A673 (cell line): Measurements from ENCODE around the gene HOXA4. TPM values are rescaled to one million over a fixed set of nuclear protein-coding genes. Genes with fewer than 3 reads are reported as not detected.
A peak's percentile ranks its signal among the peaks of the same experiment; 100 is the strongest.

ENCODE experiments used
- BruUV-seq: library from RNA; stranded (reverse); fragments of 400-500 nt; replicated peaks from 2 replicates; lab custom pipeline; 2021; lab: Mats Ljungman, UMichigan
- CTCF ChIA-PET: fragments of 300-600 bp; sonication (Branson Sonifier 250); formaldehyde crosslinking; loops from one replicate; lab custom pipeline; 2022; ENCODE audit warnings: antibody characterized with exemption; lab: Charles Lee
- POLR2A ChIA-PET: fragments of 300-600 bp; sonication (Branson Sonifier 250); formaldehyde crosslinking; loops from one replicate; lab custom pipeline; 2022; ENCODE audit warnings: antibody characterized with exemption; ENCODE audit not compliant: low non-redundant PET; lab: Charles Lee
- DNase-seq: peaks from one replicate; pipeline ENCODE4 v3.0.0-alpha.2; 2015; ENCODE audit warnings: low spot score
- H3K27ac ChIP-seq: fragments of 200-600 bp; sonication (generic); 2 replicates; pipeline ENCODE4 v1.5.1; 2016; ENCODE audit warnings: mixed run types, low read depth, mild to moderate bottlenecking, mixed read lengths, antibody characterized with exemption, low read length; ENCODE audit not compliant: poor library complexity, severe bottlenecking
- H3K27me3 ChIP-seq: fragments of 200-600 bp; sonication (generic); replicated peaks from 2 replicates; pipeline ENCODE4 v1.6.1; 2017; ENCODE audit warnings: mixed run types, low read depth, mild to moderate bottlenecking, mixed read lengths, antibody characterized with exemption, low read length; ENCODE audit not compliant: insufficient read depth, poor library complexity
- H3K36me3 ChIP-seq: fragments of 200-600 bp; sonication (generic); 2 replicates; pipeline ENCODE4 v1.6.1; 2016; ENCODE audit warnings: mixed run types, mild to moderate bottlenecking, mixed read lengths, antibody characterized with exemption, low read length; ENCODE audit not compliant: insufficient read depth, poor library complexity, severe bottlenecking
- H3K4me1 ChIP-seq: fragments of 200-600 bp; sonication (generic); 2 replicates; pipeline ENCODE4 v1.6.1; 2017; ENCODE audit warnings: mixed run types, mild to moderate bottlenecking, mixed read lengths, antibody characterized with exemption, low read length; ENCODE audit not compliant: insufficient read depth, poor library complexity, severe bottlenecking
- H3K4me3 ChIP-seq: fragments of 200-600 bp; sonication (generic); 2 replicates; pipeline ENCODE4 v1.5.1; 2016; ENCODE audit warnings: low read depth, mixed run types, mild to moderate bottlenecking, mixed read lengths, low read length; ENCODE audit not compliant: poor library complexity, severe bottlenecking
- H3K9me3 ChIP-seq: fragments of 200-600 bp; sonication (generic); 2 replicates; pipeline ENCODE4 v1.6.1; 2016; ENCODE audit warnings: mixed run types, low read depth, mild to moderate bottlenecking, mixed read lengths, antibody characterized with exemption, low read length; ENCODE audit not compliant: poor library complexity, severe bottlenecking
- EZH2 ChIP-seq: fragments of 200-600 bp; sonication (generic); IDR thresholded peaks from 2 replicates; pipeline ENCODE4 v1.6.1; 2017; ENCODE audit warnings: borderline replicate concordance, low read depth, mild to moderate bottlenecking, mixed read lengths, antibody characterized with exemption, low read length; ENCODE audit not compliant: poor library complexity, severe bottlenecking
- intact Hi-C: fragments of 100-400 bp; cut with micrococcal nuclease; formaldehyde crosslinking; loops from one replicate; pipeline ENCODE4 v1.10.0; 2022; ENCODE audit not compliant: unreplicated experiment
- total RNA-seq: library from RNA; stranded (reverse); gene quantifications from 2 replicates; pipeline ENCODE4 v1.2.3, GENCODE V29; 2021
- TF ChIP-seq, protein P1 (sequence below): fragments of 300-800, 200-600 bp; sonication (generic); conservative IDR thresholded peaks from 2 replicates; pipeline ENCODE4 v1.5.1; 2017; ENCODE audit warnings: low read depth, mild to moderate bottlenecking, antibody characterized with exemption, low read length, moderate library complexity, mixed read lengths

Gene HOXA4
- total RNA-seq, 1 experiment from 2014 or later, result not detected

DNA sequence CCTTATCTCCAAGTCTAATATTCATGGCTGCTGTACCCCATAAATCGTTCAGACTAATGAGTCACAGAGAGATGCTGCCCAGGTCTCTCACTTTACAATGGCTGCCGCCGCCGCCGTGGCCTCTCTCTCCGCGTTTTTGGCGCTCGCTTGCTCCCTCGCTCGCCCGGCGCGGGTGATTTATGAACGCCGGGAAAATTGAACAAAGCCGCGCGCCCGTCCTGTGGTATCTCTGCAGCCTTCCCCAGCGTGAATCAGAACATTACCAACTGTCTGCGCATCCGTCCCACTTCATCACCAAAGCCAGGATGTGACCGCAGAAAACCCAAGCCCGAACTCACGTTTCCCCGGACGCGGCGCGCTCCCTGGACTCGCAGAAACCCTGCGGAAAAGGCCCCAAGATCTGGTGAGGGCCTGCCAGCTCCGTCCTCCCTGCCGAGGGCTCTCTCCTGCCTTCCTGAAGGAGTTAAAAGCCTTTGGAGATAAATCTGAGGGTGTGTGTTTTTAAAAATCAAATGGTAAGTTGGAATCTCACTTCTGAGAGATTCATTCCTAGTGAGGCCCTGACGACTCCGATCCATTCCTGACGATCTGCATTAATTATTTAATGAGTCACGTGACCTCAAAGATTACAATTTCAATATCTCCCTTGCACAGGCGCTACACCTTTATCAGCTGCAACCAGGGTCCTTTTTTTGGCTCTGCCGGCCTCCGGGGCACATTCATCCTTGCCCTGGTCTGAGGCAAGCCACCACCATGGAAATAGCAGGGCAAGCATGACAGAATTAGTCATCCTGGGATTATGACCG, 6.3 kb downstream of the HOXA4 start:
- H3K36me3 ChIP-seq, result no peaks in the 10 kb centered on the region
- no peak for DNase-seq
- H3K27ac ChIP-seq, result no peak overlapping the region
- POLR2A ChIA-PET, result no interaction called here
- no peak overlapping the region for H3K4me3 ChIP-seq
- TF ChIP-seq, protein P1, sequence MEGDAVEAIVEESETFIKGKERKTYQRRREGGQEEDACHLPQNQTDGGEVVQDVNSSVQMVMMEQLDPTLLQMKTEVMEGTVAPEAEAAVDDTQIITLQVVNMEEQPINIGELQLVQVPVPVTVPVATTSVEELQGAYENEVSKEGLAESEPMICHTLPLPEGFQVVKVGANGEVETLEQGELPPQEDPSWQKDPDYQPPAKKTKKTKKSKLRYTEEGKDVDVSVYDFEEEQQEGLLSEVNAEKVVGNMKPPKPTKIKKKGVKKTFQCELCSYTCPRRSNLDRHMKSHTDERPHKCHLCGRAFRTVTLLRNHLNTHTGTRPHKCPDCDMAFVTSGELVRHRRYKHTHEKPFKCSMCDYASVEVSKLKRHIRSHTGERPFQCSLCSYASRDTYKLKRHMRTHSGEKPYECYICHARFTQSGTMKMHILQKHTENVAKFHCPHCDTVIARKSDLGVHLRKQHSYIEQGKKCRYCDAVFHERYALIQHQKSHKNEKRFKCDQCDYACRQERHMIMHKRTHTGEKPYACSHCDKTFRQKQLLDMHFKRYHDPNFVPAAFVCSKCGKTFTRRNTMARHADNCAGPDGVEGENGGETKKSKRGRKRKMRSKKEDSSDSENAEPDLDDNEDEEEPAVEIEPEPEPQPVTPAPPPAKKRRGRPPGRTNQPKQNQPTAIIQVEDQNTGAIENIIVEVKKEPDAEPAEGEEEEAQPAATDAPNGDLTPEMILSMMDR, result no peak
- TF ChIP-seq EZH2, result peak; percentile 87
- no peaks in the 10 kb centered on the region for H3K9me3 ChIP-seq
- no peaks in the 10 kb centered on the region for H3K4me1 ChIP-seq
- CTCF ChIA-PET, result no interaction called here
- no TSS peak for BruUV-seq
- intact Hi-C loops, result no loop called here
- peaks cover 100% of the 10 kb centered on the region for H3K27me3 ChIP-seq

DNA sequence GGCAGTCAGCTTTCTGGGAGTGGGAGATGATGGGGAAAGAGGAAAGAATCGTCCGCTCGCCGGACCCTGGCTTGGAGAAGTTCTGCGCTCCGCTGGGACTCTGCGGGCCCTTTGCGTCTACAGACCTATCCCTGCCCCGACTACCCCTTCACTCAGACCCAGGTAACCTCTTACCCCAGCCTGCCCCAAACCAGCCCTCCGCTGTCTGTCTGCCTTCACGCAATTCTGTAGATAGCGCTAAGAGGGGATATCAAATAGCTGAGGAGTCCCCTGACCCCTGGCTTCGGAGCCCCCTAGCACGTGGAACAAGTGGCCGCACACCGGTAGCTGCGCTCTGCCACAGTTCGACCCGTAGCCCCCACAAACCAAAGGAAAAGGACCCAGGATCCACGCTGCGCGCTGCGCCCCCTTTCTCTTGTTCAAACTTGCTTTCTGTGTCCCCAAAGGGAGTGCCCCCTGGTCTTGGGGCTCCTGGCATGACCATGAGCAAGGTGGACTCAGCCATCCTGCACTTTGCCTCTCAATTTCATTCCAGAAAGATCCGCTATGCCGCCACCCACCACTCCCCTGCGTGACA, 7.0 kb downstream of the HOXA4 start:
- ChIA-PET CTCF (no interaction called here), POLR2A (no interaction called here)
- peaks cover 100% of the 10 kb centered on the region for H3K27me3 ChIP-seq
- no peak overlapping the region for H3K4me3 ChIP-seq
- BruUV-seq, result no TSS peak
- intact Hi-C loops, result no loop called here
- no peaks in the 10 kb centered on the region for H3K36me3 ChIP-seq
- no peaks in the 10 kb centered on the region for H3K4me1 ChIP-seq
- no peak overlapping the region for H3K27ac ChIP-seq
- H3K9me3 ChIP-seq, result no peaks in the 10 kb centered on the region
- TF ChIP-seq EZH2, result no peak
- TF ChIP-seq, protein P1, result no peak
- no peak for DNase-seq

DNA sequence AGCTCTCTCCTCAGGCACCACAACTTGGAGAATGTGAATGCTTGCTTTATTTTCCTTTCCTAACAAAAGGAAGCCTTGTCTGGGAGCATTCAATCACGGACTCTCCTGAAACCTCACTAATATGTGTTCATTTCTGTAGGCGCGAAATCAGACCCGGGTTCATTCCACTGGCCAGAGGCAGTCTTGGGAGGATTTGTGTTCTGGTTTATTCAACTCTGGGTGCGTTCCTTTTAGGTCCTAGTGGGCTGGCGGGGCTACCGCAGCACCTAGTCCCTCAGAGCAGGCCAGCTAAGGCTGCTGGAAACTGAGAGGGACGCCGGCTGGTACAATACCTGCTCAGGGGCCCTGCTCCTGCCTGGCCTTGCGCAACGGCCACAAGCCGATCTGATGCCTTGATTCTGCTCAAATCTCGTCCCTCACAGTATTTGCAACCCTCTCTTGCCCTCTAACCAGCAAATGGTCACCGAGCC, 7.5 kb downstream of the HOXA4 start:
- POLR2A ChIA-PET, result no interaction called here
- DNase-seq, result no peak
- CTCF ChIA-PET, result no interaction called here
- H3K36me3 ChIP-seq, result no peaks in the 10 kb centered on the region
- no peak overlapping the region for H3K4me3 ChIP-seq
- TF ChIP-seq, protein P1, result no peak
- no peak for TF ChIP-seq EZH2
- intact Hi-C loops, result no loop called here
- no peaks in the 10 kb centered on the region for H3K4me1 ChIP-seq
- BruUV-seq, result no TSS peak
- no peaks in the 10 kb centered on the region for H3K9me3 ChIP-seq
- H3K27me3 ChIP-seq, result peaks cover 100% of the 10 kb centered on the region
- no peak overlapping the region for H3K27ac ChIP-seq
